ENCODE data around the gene TTC21B.

DNA sequence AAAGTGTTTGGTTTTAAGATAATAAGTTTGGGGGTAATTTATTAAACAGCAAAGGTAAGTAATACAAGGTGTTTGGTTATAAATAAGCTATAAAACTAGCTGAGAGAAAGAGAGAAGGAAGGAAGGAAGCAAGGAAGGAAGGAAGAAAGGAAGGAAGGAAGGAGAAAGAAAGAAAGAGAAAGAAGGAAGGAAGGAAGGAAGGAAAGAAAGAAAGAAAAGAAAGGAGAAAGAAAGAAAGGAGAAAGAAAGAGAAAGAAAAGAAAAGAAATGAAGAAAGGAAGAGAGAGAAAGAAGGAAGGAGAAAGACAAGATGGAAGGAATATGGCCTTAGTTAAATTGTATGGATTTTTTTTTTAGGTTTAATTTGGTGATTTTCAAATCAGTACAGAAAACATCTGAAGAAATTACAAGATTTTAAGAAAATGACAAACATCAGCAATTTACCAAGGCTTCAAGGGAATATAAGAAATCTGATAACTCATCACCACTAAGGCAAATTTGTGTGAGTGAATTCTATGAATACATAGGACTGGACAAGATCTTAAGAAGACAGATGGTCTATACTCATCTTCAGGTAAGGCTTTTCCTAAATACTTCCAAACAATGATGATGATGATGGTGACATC lies 113.1 kb downstream of the TTC21B start:
- TF ChIP-seq CTCF (IDR thresholded peaks at IDR 0.05; ENCODE audit: insufficient read depth, low read depth, low read length) (no peak), EZH2 (IDR thresholded peaks at IDR 0.05; ENCODE audit: insufficient read depth, low read length) (no peak)

Data from astrocyte (in vitro differentiated cells and primary cell).